ENCODE results near the gene TMSB15B. TPM values are rescaled to one million over a fixed set of nuclear protein-coding genes. Genes with fewer than 3 reads are reported as not detected.

The TMSB15B gene
- total and polyA plus RNA-seq, 2 donors (not counting 3 experiments of a cell fraction or from before 2014, with no cell fraction given) = 14.5 to 15.1 TPM

GRCh38 chrX:103927030-103927429, 35.4 kb upstream of the TMSB15B start:
- H3K4me3 ChIP-seq (replicated peaks in 1 of 3; ENCODE audit: insufficient read depth in 1 of 3, low read depth in 1 of 3, low read length in 3 of 3) = no peak overlapping the region
- H3K9me1 ChIP-seq (replicated peaks; ENCODE audit: control insufficient read depth, extremely low read depth, insufficient read depth, low read length) = no peaks in the 10 kb centered on the region
- no peak for FAIRE-seq
- no peaks in the 10 kb centered on the region for H3K9me3 ChIP-seq (replicated peaks; ENCODE audit: control insufficient read depth, insufficient read depth, low read length)
- no peak overlapping the region for H3K9ac ChIP-seq (replicated peaks; ENCODE audit: extremely low read depth, insufficient read depth, low read length)
- no peak for DNase-seq (ENCODE audit: low read depth, low spot score)
- no peak overlapping the region for H3K4me2 ChIP-seq (ENCODE audit: insufficient read depth, low read length)
- H3K4me1 ChIP-seq (ENCODE audit: control insufficient read depth, extremely low read depth, insufficient read depth, low read length) = no peaks in the 10 kb centered on the region
- TF ChIP-seq FOS (IDR thresholded peaks at IDR 0.05; ENCODE audit: borderline replicate concordance, insufficient read depth, low read length) (no peak), MAX (IDR thresholded peaks at IDR 0.05; ENCODE audit: insufficient read depth, insufficient read length) (no peak), POLR2AphosphoS5 (IDR thresholded peaks at IDR 0.05; ENCODE audit: insufficient read depth, low read depth, low read length) (no peak), GATA2 (IDR thresholded peaks at IDR 0.05; ENCODE audit: insufficient read depth, insufficient read length, low read depth, low read length) (no peak), JUN (IDR thresholded peaks at IDR 0.05; ENCODE audit: borderline replicate concordance, insufficient read depth, insufficient read length, low read depth) (no peak), EZH2 (IDR thresholded peaks at IDR 0.05; ENCODE audit: borderline replicate concordance, low read depth, low read length, severe bottlenecking) (no peak), MYC (IDR thresholded peaks at IDR 0.05; ENCODE audit: low read depth, low read length) (no peak), POLR2A (IDR thresholded peaks at IDR 0.05; ENCODE audit: low read depth, low read length) (no peak)
- TF ChIP-seq, protein P1, sequence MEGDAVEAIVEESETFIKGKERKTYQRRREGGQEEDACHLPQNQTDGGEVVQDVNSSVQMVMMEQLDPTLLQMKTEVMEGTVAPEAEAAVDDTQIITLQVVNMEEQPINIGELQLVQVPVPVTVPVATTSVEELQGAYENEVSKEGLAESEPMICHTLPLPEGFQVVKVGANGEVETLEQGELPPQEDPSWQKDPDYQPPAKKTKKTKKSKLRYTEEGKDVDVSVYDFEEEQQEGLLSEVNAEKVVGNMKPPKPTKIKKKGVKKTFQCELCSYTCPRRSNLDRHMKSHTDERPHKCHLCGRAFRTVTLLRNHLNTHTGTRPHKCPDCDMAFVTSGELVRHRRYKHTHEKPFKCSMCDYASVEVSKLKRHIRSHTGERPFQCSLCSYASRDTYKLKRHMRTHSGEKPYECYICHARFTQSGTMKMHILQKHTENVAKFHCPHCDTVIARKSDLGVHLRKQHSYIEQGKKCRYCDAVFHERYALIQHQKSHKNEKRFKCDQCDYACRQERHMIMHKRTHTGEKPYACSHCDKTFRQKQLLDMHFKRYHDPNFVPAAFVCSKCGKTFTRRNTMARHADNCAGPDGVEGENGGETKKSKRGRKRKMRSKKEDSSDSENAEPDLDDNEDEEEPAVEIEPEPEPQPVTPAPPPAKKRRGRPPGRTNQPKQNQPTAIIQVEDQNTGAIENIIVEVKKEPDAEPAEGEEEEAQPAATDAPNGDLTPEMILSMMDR (IDR thresholded peaks at IDR 0.05; ENCODE audit: extremely low read depth in 1 of 2, insufficient read depth in 1 of 2, low read depth in 1 of 2, low read length in 2 of 2) = no peak
- H3K79me2 ChIP-seq (ENCODE audit: control insufficient read depth, insufficient read depth, low read length) = no peaks in the 10 kb centered on the region
- dilution Hi-C loops (cut with MboI; ENCODE audit: extremely low pct_ligation_motif_present, low sequenced_read_pairs) = no loop called here
- no peaks in the 10 kb centered on the region for H3K27me3 ChIP-seq (ENCODE audit: control insufficient read depth in 2 of 2, insufficient read depth in 2 of 2, low read length in 2 of 2)
- H4K20me1 ChIP-seq (replicated peaks; ENCODE audit: control insufficient read depth, extremely low read depth, insufficient read depth, low read length) = no peaks in the 10 kb centered on the region
- intact Hi-C loops (cut with micrococcal nuclease) = no loop called here
- no TSS peak for BruUV-seq (replicated peaks)
- H2AFZ ChIP-seq (ENCODE audit: low read depth, low read length) = no peak overlapping the region
- CTCF ChIA-PET = no interaction called here
- POLR2A ChIA-PET = no interaction called here
- H3K36me3 ChIP-seq (ENCODE audit: control insufficient read depth in 2 of 2, extremely low read depth in 1 of 2, insufficient read depth in 2 of 2, low read length in 2 of 2) = no peaks in the 10 kb centered on the region
- no peak overlapping the region for H3K27ac ChIP-seq (ENCODE audit: insufficient read depth, low read depth, low read length)
